DND-41 (cell line): ENCODE data around the gene CCDC24.

Source experiments
- EZH2 ChIP-seq: IDR thresholded peaks from 3 replicates; pipeline ENCODE4 v1.6.1; 2012; ENCODE audit warnings: borderline replicate concordance, low read depth, mild to moderate bottlenecking, moderate library complexity, low read length, inconsistent platforms; ENCODE audit not compliant: severe bottlenecking
- TF ChIP-seq, protein P1 (sequence below): IDR thresholded peaks from 2 replicates; pipeline ENCODE4 v1.5.1; 2012; ENCODE audit warnings: borderline replicate concordance, low read length, moderate library complexity, mild to moderate bottlenecking; ENCODE audit not compliant: poor library complexity, severe bottlenecking; ENCODE audit errors: extremely low read depth

DNA sequence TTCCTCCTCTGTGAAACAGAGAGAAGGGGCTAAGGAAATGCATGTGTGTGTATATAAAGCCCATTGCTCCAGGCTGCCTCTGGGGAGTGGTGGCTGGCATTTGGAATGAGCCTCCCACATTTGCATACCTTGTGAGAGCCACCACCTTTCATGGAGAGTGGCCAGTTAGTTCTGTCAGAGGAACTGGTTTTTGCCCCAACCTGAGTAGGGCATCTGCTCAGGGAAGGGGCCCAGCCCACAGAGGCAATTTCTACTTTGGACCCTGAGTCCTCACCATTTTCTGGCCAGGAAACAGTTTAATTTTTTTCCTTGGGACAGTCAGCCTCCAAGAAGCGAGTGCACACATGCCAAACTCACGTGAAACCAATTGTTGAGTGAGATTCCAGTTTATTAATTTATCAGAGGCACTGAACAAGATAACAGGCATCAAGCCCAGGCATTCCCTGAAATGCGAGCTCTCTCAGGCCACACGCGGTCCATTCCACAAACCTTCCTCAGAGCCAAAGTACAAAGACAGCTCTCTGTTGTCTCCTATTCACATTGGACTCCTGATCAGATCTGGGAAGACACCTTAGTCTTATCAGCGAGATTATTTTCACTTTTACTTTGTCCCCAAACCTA is 40.9 kb downstream of the CCDC24 start:
- TF ChIP-seq, protein P1, sequence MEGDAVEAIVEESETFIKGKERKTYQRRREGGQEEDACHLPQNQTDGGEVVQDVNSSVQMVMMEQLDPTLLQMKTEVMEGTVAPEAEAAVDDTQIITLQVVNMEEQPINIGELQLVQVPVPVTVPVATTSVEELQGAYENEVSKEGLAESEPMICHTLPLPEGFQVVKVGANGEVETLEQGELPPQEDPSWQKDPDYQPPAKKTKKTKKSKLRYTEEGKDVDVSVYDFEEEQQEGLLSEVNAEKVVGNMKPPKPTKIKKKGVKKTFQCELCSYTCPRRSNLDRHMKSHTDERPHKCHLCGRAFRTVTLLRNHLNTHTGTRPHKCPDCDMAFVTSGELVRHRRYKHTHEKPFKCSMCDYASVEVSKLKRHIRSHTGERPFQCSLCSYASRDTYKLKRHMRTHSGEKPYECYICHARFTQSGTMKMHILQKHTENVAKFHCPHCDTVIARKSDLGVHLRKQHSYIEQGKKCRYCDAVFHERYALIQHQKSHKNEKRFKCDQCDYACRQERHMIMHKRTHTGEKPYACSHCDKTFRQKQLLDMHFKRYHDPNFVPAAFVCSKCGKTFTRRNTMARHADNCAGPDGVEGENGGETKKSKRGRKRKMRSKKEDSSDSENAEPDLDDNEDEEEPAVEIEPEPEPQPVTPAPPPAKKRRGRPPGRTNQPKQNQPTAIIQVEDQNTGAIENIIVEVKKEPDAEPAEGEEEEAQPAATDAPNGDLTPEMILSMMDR, result no peak
- no peak for TF ChIP-seq EZH2
